IMR-90 (cell line): Measurements from ENCODE around the gene DIP2C. TPM values are rescaled to one million over a fixed set of nuclear protein-coding genes. Genes with fewer than 3 reads are reported as not detected.

Experiments
- ATAC-seq: fragments of 200-7000 bp; cut with Tn5 transposase; 2 replicates; pipeline ENCODE4 v1.9.1; 2020; ENCODE audit warnings: low read depth, mild to moderate bottlenecking, moderate library complexity
- BruUV-seq: library from RNA; stranded (reverse); fragments of 400-500 nt; replicated peaks from 2 replicates; lab custom pipeline; 2021; lab: Mats Ljungman, UMichigan
- CTCF ChIA-PET: fragments of 300-600 bp; formaldehyde crosslinking; extraction: SDS; loops from one replicate; lab custom pipeline; 2021; ENCODE audit warnings: antibody characterized with exemption; lab: Yijun Ruan, JAX
- POLR2A ChIA-PET: fragments of 300-600 bp; sonication (Branson Sonifier 250); formaldehyde crosslinking; loops from one replicate; lab custom pipeline; 2022; ENCODE audit warnings: antibody characterized with exemption; ENCODE audit not compliant: unreplicated experiment; lab: Charles Lee
- DNase-seq: peaks from one replicate; pipeline ENCODE4 v3.0.0; 2013
- H2AFZ ChIP-seq: replicated peaks from 2 replicates; pipeline ENCODE3; 2013; ENCODE audit warnings: low read length, mild to moderate bottlenecking; ENCODE audit not compliant: poor library complexity
- H2AK5ac ChIP-seq: 2 replicates; pipeline ENCODE4 v1.6.1; 2013; ENCODE audit warnings: low read depth, low read length, inconsistent platforms
- H2AK9ac ChIP-seq: replicated peaks from 2 replicates; pipeline ENCODE3; 2013; ENCODE audit warnings: mild to moderate bottlenecking, low read depth, low read length, moderate library complexity; ENCODE audit not compliant: poor library complexity
- H2BK120ac ChIP-seq: 2 replicates; pipeline ENCODE4 v1.6.1; 2013; ENCODE audit warnings: low read depth, low read length, inconsistent platforms
- H2BK15ac ChIP-seq: 3 replicates; pipeline ENCODE4 v1.6.1; 2013; ENCODE audit warnings: low read depth, low read length, inconsistent platforms
- H2BK20ac ChIP-seq: 2 replicates; pipeline ENCODE4 v1.6.1; 2013; ENCODE audit warnings: low read depth, mild to moderate bottlenecking, inconsistent platforms, low read length, moderate library complexity
- H2BK5ac ChIP-seq: 2 replicates; pipeline ENCODE4 v1.6.1; 2013; ENCODE audit warnings: mild to moderate bottlenecking, low read depth, low read length, inconsistent platforms; ENCODE audit not compliant: poor library complexity, severe bottlenecking
- H3K14ac ChIP-seq: replicated peaks from 2 replicates; pipeline ENCODE4 v1.6.1; 2013; ENCODE audit warnings: low read depth, low read length, inconsistent platforms
- H3K18ac ChIP-seq: 2 replicates; pipeline ENCODE4 v1.6.1; 2013; ENCODE audit warnings: low read depth, low read length, control low read depth
- H3K23ac ChIP-seq: 2 replicates; pipeline ENCODE4 v1.6.1; 2013; ENCODE audit warnings: low read depth, low read length, inconsistent platforms
- H3K27ac ChIP-seq: 2 replicates; pipeline ENCODE4 v1.5.1; 2013; ENCODE audit warnings: mild to moderate bottlenecking, control low read depth, low read length; ENCODE audit not compliant: insufficient read depth
- H3K27me3 ChIP-seq: 2 replicates; pipeline ENCODE4 v1.6.1; 2013; ENCODE audit warnings: low read length; ENCODE audit not compliant: control insufficient read depth, insufficient read depth
- H3K36me3 ChIP-seq: 2 replicates; pipeline ENCODE4 v1.6.1; 2013; ENCODE audit warnings: low read length, mixed read lengths; ENCODE audit not compliant: control insufficient read depth, insufficient read depth
- H3K4ac ChIP-seq: 2 replicates; pipeline ENCODE4 v1.6.1; 2013; ENCODE audit warnings: low read depth, low read length, inconsistent platforms
- H3K4me1 ChIP-seq: 2 replicates; pipeline ENCODE4 v1.6.1; 2013; ENCODE audit warnings: low read length, mixed read lengths; ENCODE audit not compliant: control insufficient read depth, insufficient read depth
- H3K4me2 ChIP-seq: 2 replicates; pipeline ENCODE4 v1.6.1; 2013; ENCODE audit warnings: low read depth, mild to moderate bottlenecking, control low read depth, low read length, moderate library complexity
- H3K4me3 ChIP-seq: 2 replicates; pipeline ENCODE4 v1.5.1; 2013; ENCODE audit warnings: low read depth, mild to moderate bottlenecking, control low read depth, low read length, moderate library complexity; ENCODE audit not compliant: insufficient read depth
- H3K56ac ChIP-seq: 2 replicates; pipeline ENCODE4 v1.6.1; 2013; ENCODE audit warnings: low read length, inconsistent platforms; ENCODE audit not compliant: insufficient read depth; ENCODE audit errors: extremely low read depth
- H3K79me1 ChIP-seq, 2 experiments: 2 replicates each; pipeline ENCODE4 v1.6.1; 2013; ENCODE audit warnings: low read length in 2 of 2, inconsistent platforms in 1 of 2, low read depth in 1 of 2
- H3K9ac ChIP-seq: 2 replicates; pipeline ENCODE4 v1.6.1; 2013; ENCODE audit warnings: low read depth, low read length, control low read depth
- H3K9me1 ChIP-seq: 2 replicates; pipeline ENCODE4 v1.6.1; 2013; ENCODE audit warnings: low read length, inconsistent platforms; ENCODE audit not compliant: insufficient read depth
- H3K9me3 ChIP-seq: 2 replicates; pipeline ENCODE4 v1.6.1; 2013; ENCODE audit warnings: low read length; ENCODE audit not compliant: control insufficient read depth, insufficient read depth
- H4K20me1 ChIP-seq: 2 replicates; pipeline ENCODE4 v1.6.1; 2013; ENCODE audit warnings: low read length, inconsistent platforms; ENCODE audit not compliant: insufficient read depth
- H4K5ac ChIP-seq: 2 replicates; pipeline ENCODE4 v1.6.1; 2013; ENCODE audit warnings: mild to moderate bottlenecking, low read depth, low read length, control low read depth
- H4K8ac ChIP-seq, 2 experiments: 2 replicates each; pipeline ENCODE4 v1.6.1; 2013; ENCODE audit warnings: low read depth in 2 of 2, low read length in 2 of 2, control low read depth in 1 of 2, inconsistent platforms in 1 of 2
- H4K91ac ChIP-seq: 2 replicates; pipeline ENCODE4 v1.6.1; 2013; ENCODE audit warnings: low read depth, low read length, inconsistent platforms; ENCODE audit not compliant: insufficient read depth
- CEBPB ChIP-seq: IDR thresholded peaks from 2 replicates; pipeline ENCODE4 v1.6.1; 2012; ENCODE audit warnings: low read depth, low read length, improper control_type of control experiment
- CTCF ChIP-seq: conservative IDR thresholded peaks from 2 replicates; pipeline ENCODE4 v1.5.1; 2012; ENCODE audit warnings: mild to moderate bottlenecking, low read depth, low read length, improper control_type of control experiment
- ELK1 ChIP-seq: fragments of 150-350 bp; IDR thresholded peaks from 2 replicates; pipeline ENCODE4 v1.6.1; 2016; ENCODE audit warnings: low read depth, mild to moderate bottlenecking, low read length, moderate library complexity, borderline replicate concordance
- FOS ChIP-seq: fragments of 150-350 bp; IDR thresholded peaks from 2 replicates; pipeline ENCODE4 v1.6.1; 2016; ENCODE audit warnings: low read depth, low read length
- MAFK ChIP-seq: IDR thresholded peaks from 2 replicates; pipeline ENCODE4 v1.6.1; 2012; ENCODE audit warnings: low read depth, low read length, improper control_type of control experiment
- MAZ ChIP-seq: IDR thresholded peaks from 2 replicates; pipeline ENCODE4 v1.6.1; 2012; ENCODE audit warnings: low read depth, mild to moderate bottlenecking, low read length, improper control_type of control experiment, moderate library complexity, borderline replicate concordance
- MXI1 ChIP-seq: IDR thresholded peaks from 2 replicates; pipeline ENCODE4 v1.6.1; 2012; ENCODE audit warnings: low read depth, mild to moderate bottlenecking, low read length, moderate library complexity, borderline replicate concordance
- NFE2L2 ChIP-seq: fragments of 150-350 bp; IDR thresholded peaks from 2 replicates; pipeline ENCODE4 v1.6.1; 2016; ENCODE audit warnings: low read depth, mild to moderate bottlenecking, low read length
- RAD21 ChIP-seq: IDR thresholded peaks from 2 replicates; pipeline ENCODE4 v1.6.1; 2012; ENCODE audit warnings: low read length, improper control_type of control experiment
- RCOR1 ChIP-seq: IDR thresholded peaks from 2 replicates; pipeline ENCODE4 v1.6.1; 2012; ENCODE audit warnings: mild to moderate bottlenecking, low read length, improper control_type of control experiment; ENCODE audit not compliant: insufficient replicate concordance
- RFX5 ChIP-seq: IDR thresholded peaks from 2 replicates; pipeline ENCODE4 v1.8.0; 2012; ENCODE audit warnings: low read depth, mild to moderate bottlenecking, low read length, moderate library complexity
- SMC3 ChIP-seq: fragments of 150-350 bp; IDR thresholded peaks from 2 replicates; pipeline ENCODE4 v1.6.1; 2016; ENCODE audit warnings: low read depth, mild to moderate bottlenecking, antibody characterized with exemption, low read length, moderate library complexity
- USF2 ChIP-seq: fragments of 150-350 bp; IDR thresholded peaks from 2 replicates; pipeline ENCODE4 v1.6.1; 2017; ENCODE audit warnings: mild to moderate bottlenecking, antibody characterized with exemption, low read length, low read depth
- WGBS, 2 experiments: methylation state at CpG; one replicate each; pipeline versions ENCODE4 v1.1.5 to v1.1.7; 2013; ENCODE audit warnings: missing lambda C conversion rate in 2 of 2; ENCODE audit not compliant: insufficient read length in 1 of 2; ENCODE audit errors: extremely low coverage in 2 of 2; 5-methylcytosine and 5-hydroxymethylcytosine counted together
- dilution Hi-C: fragments of 300-500 bp; cut with HindIII; formaldehyde crosslinking; loops from one replicate; pipeline ENCODE4 v1.14.3; 2018; ENCODE audit warnings: low sequenced_read_pairs; ENCODE audit not compliant: unreplicated experiment
- in situ Hi-C: fragments of 300-500 bp; cut with MboI; formaldehyde crosslinking; loops from 3 replicates; pipeline ENCODE4 v1.14.3; 2019; ENCODE audit warnings: low sequenced_read_pairs, inconsistent platforms, mixed read lengths
- intact Hi-C: fragments of 100-400 bp; cut with micrococcal nuclease; formaldehyde crosslinking; loops from 2 replicates; pipeline ENCODE4 v1.10.0; 2022
- polyA plus RNA-seq, 3 experiments: library from polyadenylated mRNA; depleted of rRNA; stranded (reverse); fragments of >200 nt; gene quantifications; 2 replicates each; pipeline ENCODE4 v1.2.3, GENCODE V29; 2012; ENCODE audit warnings: low replicate concordance in 1 of 3
- total RNA-seq: library from RNA; depleted of rRNA; stranded (reverse); fragments of >200 nt; gene quantifications from 2 replicates; pipeline ENCODE4 v1.2.3, GENCODE V29; 2012

The DIP2C gene
- total and polyA plus RNA-seq, 2 of the 4 experiments (the other 2 are of a cell fraction), result 8.6 to 17.3 TPM

- no peak for DNase-seq
- Histone ChIP-seq H3K14ac (no peak overlapping the region), H4K20me1 (peaks cover 45% of the 10 kb centered on the region), H3K4me2 (no peak overlapping the region), H3K4ac (no peak overlapping the region), H3K23ac (no peak overlapping the region), H3K36me3 (peaks cover 26% of the 10 kb centered on the region), H2BK20ac (no peak overlapping the region), H2AK5ac (no peak overlapping the region), H2AFZ (no peak overlapping the region), H3K9ac (no peak overlapping the region), H2BK15ac (no peak overlapping the region), H3K56ac (no peak overlapping the region), H3K18ac (no peak overlapping the region), H4K91ac (no peak overlapping the region), H2BK5ac (no peak overlapping the region), H2BK120ac (no peak overlapping the region), H2AK9ac (no peak overlapping the region), H3K4me3 (no peak overlapping the region), H3K9me3 (no peaks in the 10 kb centered on the region), H4K8ac (no peak overlapping the region), H4K5ac (no peak overlapping the region), H3K4me1 (peaks cover 2% of the 10 kb centered on the region; the same call in 1 of the 2 replicates), H3K27ac (no peak overlapping the region), H3K9me1 (peaks cover 17% of the 10 kb centered on the region), H3K79me1 (peaks cover 18 to 65% of the 10 kb centered on the region in 2 experiments), H3K27me3 (no peaks in the 10 kb centered on the region)
- WGBS, 2 experiments, result 95% methylated on average over 8 of the region's 16 CpGs; no CpG with 5 or more reads in 1 of the 2 experiments
- ChIA-PET CTCF (no interaction called here), POLR2A (no interaction called here)
- in situ Hi-C loops (no loop called here), intact Hi-C loops (no loop called here), dilution Hi-C loops (no loop called here)
- no TSS peak for BruUV-seq
- no peak for TF ChIP-seq ELK1
- no peak for TF ChIP-seq NFE2L2
- TF ChIP-seq MAFK, result no peak
- no peak for TF ChIP-seq SMC3
- no peak for TF ChIP-seq MAZ
- no peak for TF ChIP-seq RCOR1
- TF ChIP-seq USF2, result no peak
- TF ChIP-seq FOS, result no peak
- no peak for TF ChIP-seq RAD21
- no peak for TF ChIP-seq CEBPB
- TF ChIP-seq CTCF, result no peak
- no peak for TF ChIP-seq MXI1
- no peak for TF ChIP-seq RFX5
- ATAC-seq, result no peak
These were observed 207.4 kb downstream of the DIP2C start for GRCh38 chr10:482051-482501.
